GM03348 (cell line): ENCODE measurements around the gene SYMPK.

ENCODE experiments used
- DNase-seq: peaks from one replicate; pipeline ENCODE4 v3.0.0; 2012; ENCODE audit warnings: low spot score

The SYMPK gene

DNA sequence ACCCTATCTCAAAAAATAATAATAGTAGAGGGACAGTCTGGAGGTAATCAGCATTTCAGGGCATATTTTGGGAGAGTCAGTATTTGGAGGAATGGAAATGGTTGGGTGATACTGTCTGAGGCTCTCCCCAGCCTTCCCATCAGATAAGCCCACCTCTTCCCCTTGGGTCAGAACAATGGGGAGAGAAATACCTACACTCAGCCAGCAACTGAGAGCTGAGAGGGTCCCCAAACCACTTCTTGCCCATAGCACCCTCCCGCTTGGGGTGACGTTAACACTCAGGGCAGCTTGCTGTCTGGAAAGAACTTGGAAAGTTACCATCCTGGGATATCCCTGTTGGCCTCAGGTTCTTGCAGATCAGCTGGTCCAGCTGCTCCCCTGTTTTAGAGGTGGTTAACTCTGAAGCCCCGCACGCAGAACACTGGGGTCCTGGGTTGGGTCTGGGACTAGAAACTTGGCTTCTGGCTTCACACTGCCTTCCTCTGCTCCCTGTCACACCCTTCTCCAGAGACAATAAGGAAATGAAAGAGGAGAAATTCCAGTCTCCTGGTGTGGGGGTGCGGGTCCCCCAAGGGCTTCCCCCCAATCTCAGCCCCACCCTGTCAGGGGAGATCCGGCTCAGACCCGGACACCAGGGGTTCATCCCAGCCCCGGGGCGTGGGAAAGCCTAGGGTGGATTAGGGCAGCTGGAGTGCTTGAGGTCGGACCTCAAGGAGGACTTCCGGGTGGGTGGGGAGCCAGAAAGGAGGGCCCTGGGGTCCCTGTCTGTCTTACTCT lies 3.6 kb upstream of the SYMPK start:
- DNase-seq, result no peak

DNA sequence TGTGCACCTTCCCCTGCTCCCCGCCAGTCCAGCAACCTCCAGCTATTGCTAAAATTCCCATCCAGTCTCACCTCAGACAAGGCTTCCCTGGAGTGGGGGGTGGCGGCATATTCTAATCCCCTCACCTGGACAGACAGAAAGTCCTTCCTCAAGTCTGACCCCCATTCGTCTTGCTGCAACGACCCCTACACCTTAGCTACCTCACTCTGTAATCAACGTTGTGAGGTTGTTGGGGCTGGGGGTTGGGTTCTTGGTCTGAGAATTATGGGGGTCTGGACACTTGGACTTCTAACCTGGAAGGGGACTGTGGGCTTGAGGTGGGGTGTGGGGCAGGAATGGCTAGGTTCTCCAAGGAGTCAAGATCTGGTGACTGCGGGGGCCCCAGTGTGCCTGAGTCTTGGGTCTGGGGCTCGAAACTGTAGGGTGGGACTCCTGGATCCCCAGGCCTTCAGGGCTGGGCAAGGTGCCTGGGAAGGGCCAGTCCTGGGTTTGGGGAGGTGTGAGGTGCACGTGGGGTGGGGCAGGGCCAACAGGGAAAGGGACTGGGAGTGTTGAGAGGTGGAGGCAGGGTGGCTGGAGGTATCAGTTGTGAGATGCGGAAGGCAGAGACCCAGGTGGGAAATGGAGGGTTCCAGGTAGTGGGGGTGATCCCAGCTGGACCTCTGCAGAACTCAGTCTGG lies 2.5 kb upstream of the SYMPK start:
- DNase-seq, result no peak

DNA sequence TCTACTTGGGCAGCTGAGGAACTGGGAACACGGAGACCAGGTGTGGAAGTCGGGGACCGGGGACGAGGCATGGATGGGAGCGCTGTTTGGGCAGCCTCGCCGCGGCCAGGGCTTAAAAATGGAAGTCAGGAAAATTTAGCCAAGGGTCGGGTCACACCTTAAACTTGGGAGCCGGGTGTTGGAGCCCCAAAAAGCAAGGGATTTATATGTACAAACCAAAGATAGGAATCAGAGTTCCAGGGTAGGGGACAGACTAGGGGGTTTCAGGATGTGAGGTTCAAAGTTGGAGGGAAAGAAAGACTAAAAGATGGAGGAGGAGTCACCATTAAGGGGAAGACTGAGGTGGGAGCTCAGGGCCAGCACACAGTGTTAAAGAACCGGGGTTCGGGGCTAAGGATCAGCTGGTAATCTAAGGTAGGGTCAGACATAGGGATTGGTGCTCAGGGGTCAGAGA lies 1.7 kb upstream of the SYMPK start:
- DNase-seq, result no peak

DNA sequence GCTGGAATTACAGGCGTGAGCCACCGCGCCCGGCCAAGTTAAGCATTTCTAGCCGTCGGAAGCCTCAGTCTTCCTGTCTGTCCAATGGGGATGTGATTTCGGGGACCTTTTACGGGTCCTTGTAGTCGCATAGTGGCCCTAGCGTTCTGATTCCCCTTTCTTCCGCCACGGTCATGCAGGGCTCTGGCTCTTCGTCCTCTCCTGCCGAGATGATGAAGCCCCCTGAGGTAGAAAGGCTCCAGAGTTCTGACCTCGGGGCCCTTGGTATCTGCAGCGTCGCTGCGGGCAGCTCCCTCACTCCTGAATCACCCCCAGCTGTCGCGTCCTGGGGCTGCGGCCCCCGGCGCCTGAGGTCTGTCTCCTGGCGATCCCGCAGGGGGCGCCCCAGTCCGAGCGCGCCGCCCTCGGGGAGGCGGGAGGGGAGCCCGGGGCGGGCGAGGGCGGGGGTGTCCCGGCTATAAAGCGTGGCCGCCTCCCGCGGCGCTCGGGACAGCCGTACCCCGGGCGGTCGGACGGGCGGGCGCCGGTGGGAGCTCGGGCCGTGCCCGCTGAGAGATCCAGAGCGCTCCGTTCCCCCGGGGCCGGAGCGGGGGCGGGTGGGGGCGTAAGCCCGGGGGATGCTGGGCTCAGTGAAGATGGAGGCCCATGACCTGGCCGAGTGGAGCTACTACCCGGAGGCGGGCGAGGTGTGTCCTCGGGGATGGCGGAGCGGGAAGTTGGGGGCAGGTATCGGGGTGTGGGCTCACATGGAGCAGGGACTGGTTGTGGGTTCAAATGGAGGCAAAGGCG lies 1.1 kb upstream of the SYMPK start, which contains the start of gene FOXA3:
FOXA3 (plus strand) TSS at position 487 of the 789 bp plus-strand sequence; CDS start at position 618, 131 bp downstream.
- peak; percentile 74 for DNase-seq

DNA sequence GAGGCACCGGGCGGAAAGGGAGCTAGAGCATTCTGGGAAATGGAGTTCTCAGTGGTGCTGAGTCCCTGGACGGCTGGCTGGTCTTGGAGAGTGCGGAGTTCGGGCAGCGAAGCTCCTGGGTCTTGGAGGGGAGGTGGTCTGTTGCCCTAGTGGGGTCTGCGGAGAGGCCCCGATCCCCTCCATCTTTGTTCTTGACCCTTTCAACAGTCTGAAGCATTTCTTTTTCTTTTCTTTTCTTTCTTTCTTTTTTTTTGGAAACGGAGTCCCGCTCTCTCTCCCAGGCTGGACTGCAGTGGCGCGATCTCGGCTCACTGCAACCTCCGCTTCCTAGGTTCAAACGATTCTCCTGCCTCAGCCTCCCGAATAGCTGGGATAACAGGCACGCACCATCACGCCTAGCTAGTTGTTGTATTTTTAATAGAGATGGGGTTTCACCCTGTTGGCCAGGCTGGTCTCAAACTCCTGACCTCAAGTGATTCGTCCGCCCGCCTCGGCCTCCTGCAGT lies 440 bp upstream of the SYMPK start:
- no peak for DNase-seq

GRCh38 chr19:45862271-45862563 lies 730 bp downstream of the SYMPK start:
- DNase-seq, result no peak

- DNase-seq, result no peak
These were observed 2.3 kb downstream of the SYMPK start for GRCh38 chr19:45860359-45861259.

GRCh38 chr19:45854167-45854778 lies 8.7 kb downstream of the SYMPK start:
- no peak for DNase-seq

GRCh38 chr19:45852983-45853382 lies 10.0 kb downstream of the SYMPK start:
- no peak for DNase-seq

- DNase-seq, result no peak
These were observed 10.7 kb downstream of the SYMPK start for GRCh38 chr19:45852145-45852750.

- DNase-seq, result no peak
These were observed 14.0 kb downstream of the SYMPK start for GRCh38 chr19:45848922-45849321.

GRCh38 chr19:45847663-45848062 lies 15.3 kb downstream of the SYMPK start:
- DNase-seq, result no peak

DNA sequence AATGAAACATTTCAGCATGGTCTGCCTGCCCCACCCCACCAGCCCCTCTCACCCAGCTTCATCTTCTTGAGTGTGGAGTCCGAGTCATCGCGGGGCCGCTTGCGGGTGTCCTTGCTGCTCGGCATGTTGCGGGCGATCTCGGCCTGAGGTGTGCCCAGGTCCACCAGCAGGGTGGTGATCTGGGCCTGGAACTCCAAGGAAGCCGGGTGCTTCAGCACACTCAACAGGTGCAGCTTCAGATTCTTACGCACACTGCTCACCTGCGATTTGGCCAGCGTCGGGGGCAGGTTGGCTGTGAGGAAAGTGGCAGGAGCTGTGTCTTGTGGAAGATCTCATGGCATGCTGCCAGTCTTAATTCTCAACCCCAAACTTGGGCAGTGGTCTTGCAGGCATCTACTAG lies 20.7 kb downstream of the SYMPK start:
- no peak for DNase-seq

GRCh38 chr19:45834970-45835369 lies 28.0 kb downstream of the SYMPK start:
- DNase-seq, result no peak

GRCh38 chr19:45828945-45829344 lies 34.0 kb downstream of the SYMPK start:
- no peak for DNase-seq

GRCh38 chr19:45828523-45828922 lies 34.4 kb downstream of the SYMPK start:
- no peak for DNase-seq

DNA sequence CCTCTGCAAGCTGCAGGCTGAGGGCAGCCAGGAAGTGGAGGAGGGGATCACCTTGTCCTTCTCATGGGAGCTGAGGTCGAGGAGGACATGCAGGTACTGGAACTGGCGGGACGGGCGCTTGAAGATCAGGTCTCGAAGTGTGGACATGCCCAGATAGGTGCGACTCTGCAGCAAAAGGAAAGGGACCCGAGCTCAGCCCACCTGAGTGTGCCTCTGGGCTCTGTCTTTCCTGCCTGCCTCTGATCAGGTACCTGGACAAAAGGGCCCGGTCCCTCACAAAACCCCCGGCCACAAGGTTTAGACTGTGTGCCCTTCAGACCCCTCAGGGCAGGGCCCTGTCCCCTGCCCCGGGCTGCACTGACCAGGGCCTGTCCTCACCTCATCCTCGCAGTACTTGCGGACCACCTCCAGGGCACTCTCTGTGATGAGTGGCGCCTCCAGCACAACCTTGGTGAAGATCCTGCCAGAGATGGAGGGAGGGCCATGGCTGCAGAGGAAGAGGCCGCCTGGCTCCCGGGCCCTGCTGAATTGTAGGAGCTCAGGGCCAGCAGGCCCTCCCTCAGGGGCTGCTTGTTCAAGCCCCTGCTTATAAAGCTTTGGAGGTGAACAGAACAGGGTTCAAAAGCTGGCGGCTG lies 35.4 kb downstream of the SYMPK start:
- DNase-seq, result no peak

DNA sequence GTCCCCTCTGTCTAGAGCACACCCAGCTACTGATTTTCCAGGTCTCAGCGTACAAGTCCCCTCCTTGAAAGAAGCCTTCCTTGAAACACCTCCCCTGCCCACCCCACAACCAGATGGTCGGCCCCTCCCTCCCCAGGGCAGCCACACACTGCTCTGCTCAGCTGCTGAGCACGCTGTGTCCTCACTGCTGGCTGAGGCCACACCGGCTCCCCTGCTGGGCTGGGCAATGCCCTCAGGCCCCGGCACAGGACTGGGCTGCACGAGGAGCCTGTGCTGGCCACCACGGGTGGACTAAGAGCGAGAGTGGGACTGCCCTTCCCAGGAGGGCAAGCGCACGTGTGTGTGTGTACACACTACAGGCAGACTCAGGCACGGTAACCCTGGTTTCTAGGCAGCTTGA lies 36.0 kb downstream of the SYMPK start:
- no peak for DNase-seq

DNA sequence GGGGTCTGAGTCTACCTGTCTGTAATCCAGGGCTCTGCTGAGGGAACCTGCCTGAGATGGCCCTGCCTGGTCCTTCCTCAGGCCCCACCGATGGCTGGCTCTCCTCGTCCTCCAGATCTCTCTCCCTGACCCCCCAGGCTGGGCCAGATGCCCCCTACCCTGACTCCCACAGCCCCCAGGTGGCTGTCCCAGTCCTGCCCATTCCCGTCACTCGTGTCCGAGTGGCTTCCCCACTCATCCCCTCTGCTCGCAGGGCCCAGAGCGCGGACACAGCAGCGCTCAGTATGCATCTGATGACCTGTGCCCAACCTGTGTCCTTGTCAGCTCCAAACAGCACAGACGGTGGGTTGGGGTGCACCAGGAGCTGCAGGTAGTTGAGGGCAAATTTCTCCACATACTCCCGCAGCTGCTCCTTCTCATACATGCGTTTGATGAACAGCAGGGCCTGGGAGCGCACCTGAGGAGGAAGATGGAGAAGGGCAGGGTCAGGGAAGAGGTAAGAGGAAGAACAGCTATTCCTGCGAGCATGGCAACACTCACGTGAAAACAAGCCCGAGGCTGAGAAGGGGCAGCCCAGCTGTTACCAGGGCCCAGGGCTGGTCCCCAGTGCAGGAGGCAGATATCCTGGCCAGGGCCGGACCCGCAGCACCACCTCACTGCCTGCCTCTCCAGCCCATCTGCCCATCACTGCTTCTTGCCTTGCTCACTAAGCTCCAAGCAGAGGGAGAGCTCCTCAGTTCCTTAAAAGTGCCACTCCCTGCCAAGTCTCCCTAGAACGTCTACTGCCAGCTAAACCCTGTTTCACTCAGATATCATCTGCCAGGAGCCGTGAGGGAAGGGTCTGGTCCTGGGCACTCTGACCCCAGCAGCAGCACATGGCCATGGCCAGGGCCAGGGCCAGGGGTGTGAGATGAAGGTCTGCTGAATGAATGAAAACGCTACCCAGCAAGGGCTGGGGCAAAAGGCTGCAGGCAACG lies 36.7 kb downstream of the SYMPK start:
- DNase-seq, result no peak
